ENCODE data around the gene KLB.
"Not testable (repeated sequence)": the region's sequence is repeated elsewhere in the genome, so short reads cannot be mapped to it uniquely, and the experiment has no call there.

- TF ChIP-seq CTCF (IDR thresholded peaks at IDR 0.05; ENCODE audit: low read length); EZH2phosphoT487 (IDR thresholded peaks at IDR 0.05; ENCODE audit: low read length); EZH2 (optimal IDR thresholded peaks at IDR 0.05; ENCODE audit: low read depth, low read length): not testable (repeated sequence)
Observed at GRCh38 chr4:39371209-39371608, 35.5 kb upstream of the KLB start.
